SK-N-SH (cell line): Measurements from ENCODE around the gene MTF2.

Experiments
- MAX ChIP-seq: IDR thresholded peaks from 2 replicates; pipeline ENCODE4 v1.4.0; 2012; ENCODE audit warnings: low read depth
- POLR2AphosphoS5 ChIP-seq: IDR thresholded peaks from 2 replicates; pipeline ENCODE4 v1.6.1; 2012; ENCODE audit warnings: low read depth, low read length
- RAD21 ChIP-seq: IDR thresholded peaks from 2 replicates; pipeline ENCODE4 v1.6.1; 2012; ENCODE audit warnings: mild to moderate bottlenecking, low read length
- TF ChIP-seq, protein P1 (sequence below): fragments of 200-600 bp; sonication (generic); IDR thresholded peaks from 2 replicates; pipeline ENCODE4 v1.6.1; 2017; ENCODE audit warnings: antibody characterized with exemption, mild to moderate bottlenecking, moderate library complexity

DNA sequence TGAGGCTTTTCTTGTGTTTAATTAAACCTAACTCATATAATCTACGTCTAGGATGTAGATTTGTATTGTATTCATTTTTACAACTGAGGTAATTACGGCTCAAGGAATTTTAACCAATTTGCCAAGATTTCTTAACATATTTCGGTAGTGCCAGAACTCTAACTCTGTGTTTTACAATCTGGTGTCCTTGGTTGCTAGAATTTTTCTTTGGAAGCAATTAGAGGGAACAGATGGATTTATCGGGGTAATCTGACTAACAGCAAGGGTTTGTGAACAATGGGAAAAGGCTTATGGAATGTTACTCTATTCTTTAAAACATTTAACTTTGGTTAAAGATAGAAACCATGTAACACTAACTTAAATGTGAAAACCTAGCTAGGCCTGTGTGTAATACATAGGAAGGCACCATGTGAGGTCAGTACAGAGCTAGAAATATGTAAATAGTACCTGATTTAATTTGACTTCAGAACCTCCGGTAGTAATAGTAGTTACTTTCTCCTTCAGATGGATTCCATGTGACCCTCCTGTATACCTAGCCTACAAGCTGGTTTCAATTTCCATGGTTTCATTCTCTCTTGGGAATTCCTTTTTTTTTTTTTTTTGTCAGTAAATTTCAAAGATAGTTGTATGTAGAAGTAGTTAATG is 1.2 kb downstream of the MTF2 start:
- TF ChIP-seq MAX (peak; percentile 51; the same call in 1 of the 2 replicates), RAD21 (peak; percentile 68), POLR2AphosphoS5 (no peak)
- TF ChIP-seq, protein P1, sequence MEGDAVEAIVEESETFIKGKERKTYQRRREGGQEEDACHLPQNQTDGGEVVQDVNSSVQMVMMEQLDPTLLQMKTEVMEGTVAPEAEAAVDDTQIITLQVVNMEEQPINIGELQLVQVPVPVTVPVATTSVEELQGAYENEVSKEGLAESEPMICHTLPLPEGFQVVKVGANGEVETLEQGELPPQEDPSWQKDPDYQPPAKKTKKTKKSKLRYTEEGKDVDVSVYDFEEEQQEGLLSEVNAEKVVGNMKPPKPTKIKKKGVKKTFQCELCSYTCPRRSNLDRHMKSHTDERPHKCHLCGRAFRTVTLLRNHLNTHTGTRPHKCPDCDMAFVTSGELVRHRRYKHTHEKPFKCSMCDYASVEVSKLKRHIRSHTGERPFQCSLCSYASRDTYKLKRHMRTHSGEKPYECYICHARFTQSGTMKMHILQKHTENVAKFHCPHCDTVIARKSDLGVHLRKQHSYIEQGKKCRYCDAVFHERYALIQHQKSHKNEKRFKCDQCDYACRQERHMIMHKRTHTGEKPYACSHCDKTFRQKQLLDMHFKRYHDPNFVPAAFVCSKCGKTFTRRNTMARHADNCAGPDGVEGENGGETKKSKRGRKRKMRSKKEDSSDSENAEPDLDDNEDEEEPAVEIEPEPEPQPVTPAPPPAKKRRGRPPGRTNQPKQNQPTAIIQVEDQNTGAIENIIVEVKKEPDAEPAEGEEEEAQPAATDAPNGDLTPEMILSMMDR = peak; percentile 69
